ENCODE data around the gene STX17. TPM values are rescaled to one million over a fixed set of nuclear protein-coding genes. Genes with fewer than 3 reads are reported as not detected.

STX17 gene
- total RNA-seq, 4 donors from 2014 or later = 34.6 to 66.9 (median 43.3) TPM

- 89% methylated on average over 2 of the region's 2 CpGs for WGBS
- Histone ChIP-seq H3K27ac (no peak overlapping the region), H3K36me3 (no peaks in the 10 kb centered on the region), H3K9me3 (no peaks in the 10 kb centered on the region), H3K4me1 (no peaks in the 10 kb centered on the region), H3K4me3 (no peak overlapping the region), H3K27me3 (no peaks in the 10 kb centered on the region)
- TF ChIP-seq, protein P1, sequence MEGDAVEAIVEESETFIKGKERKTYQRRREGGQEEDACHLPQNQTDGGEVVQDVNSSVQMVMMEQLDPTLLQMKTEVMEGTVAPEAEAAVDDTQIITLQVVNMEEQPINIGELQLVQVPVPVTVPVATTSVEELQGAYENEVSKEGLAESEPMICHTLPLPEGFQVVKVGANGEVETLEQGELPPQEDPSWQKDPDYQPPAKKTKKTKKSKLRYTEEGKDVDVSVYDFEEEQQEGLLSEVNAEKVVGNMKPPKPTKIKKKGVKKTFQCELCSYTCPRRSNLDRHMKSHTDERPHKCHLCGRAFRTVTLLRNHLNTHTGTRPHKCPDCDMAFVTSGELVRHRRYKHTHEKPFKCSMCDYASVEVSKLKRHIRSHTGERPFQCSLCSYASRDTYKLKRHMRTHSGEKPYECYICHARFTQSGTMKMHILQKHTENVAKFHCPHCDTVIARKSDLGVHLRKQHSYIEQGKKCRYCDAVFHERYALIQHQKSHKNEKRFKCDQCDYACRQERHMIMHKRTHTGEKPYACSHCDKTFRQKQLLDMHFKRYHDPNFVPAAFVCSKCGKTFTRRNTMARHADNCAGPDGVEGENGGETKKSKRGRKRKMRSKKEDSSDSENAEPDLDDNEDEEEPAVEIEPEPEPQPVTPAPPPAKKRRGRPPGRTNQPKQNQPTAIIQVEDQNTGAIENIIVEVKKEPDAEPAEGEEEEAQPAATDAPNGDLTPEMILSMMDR (IDR thresholded peaks at IDR 0.05) = no peak
- TF ChIP-seq POLR2A (IDR thresholded peaks at IDR 0.05) (no peak), POLR2AphosphoS5 (IDR thresholded peaks at IDR 0.05) (no peak), EP300 (IDR thresholded peaks at IDR 0.05) (no peak)
- no peak for DNase-seq (ENCODE audit: low spot score in 2 of 2)
Measured at GRCh38 chr9:99863955-99864354, 42.5 kb upstream of the STX17 start.

DNA sequence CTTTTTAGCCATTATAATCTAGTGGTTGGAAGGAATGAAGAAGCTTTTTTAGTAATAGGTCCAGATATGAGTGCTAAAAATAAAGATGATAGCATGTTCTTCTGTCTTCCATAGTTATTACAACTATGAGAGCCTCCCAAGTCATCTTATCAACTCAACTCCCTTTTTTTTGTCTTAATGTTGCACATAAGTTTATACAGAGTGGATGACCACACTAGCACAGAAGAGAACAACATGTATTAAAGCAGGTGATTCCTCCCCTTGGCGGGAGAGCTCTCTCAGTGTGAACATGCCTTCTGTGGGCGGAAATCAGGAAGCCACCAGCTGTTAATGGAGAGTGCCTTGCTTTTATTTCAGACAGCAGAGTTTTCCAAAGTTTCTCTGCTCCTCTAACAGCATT, 40.1 kb upstream of the STX17 start:
- H3K4me3 ChIP-seq = no peak overlapping the region
- no peaks in the 10 kb centered on the region for H3K36me3 ChIP-seq
- H3K9me3 ChIP-seq = no peaks in the 10 kb centered on the region
- 71% methylated on average over 2 of the region's 2 CpGs for WGBS
- DNase-seq (ENCODE audit: low spot score in 2 of 2) = no peak
- no peaks in the 10 kb centered on the region for H3K4me1 ChIP-seq
- H3K27ac ChIP-seq = no peak overlapping the region
- TF ChIP-seq, protein P1 (IDR thresholded peaks at IDR 0.05) = no peak
- no peak for TF ChIP-seq EP300 (IDR thresholded peaks at IDR 0.05)
- no peak for TF ChIP-seq POLR2A (IDR thresholded peaks at IDR 0.05)
- no peak for TF ChIP-seq POLR2AphosphoS5 (IDR thresholded peaks at IDR 0.05)
- H3K27me3 ChIP-seq = no peaks in the 10 kb centered on the region

- no peak for DNase-seq (ENCODE audit: low spot score in 2 of 2)
Measured at GRCh38 chr9:99867536-99867935, 38.9 kb upstream of the STX17 start.

DNA sequence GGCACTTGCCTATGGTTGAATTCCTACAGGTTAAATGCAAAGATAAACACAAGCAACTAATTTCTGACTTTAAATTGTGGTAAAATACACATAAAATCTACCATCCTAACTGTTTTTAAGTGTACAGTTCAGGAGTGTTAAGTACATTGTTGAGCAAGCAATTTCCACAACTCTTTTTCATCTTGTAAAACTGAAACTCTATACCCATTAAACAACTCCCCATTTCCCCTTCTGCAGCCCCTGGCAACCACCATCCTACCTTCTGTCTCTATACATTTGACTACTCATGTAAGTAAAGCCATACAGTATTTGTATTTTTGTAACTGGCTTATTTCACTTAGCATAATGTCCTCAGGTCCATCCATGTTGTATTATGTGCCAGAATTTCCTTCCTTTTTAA, 38.5 kb upstream of the STX17 start:
- TF ChIP-seq POLR2AphosphoS5 (IDR thresholded peaks at IDR 0.05) (no peak), EP300 (IDR thresholded peaks at IDR 0.05) (no peak), POLR2A (IDR thresholded peaks at IDR 0.05) (no peak)
- TF ChIP-seq, protein P1 (IDR thresholded peaks at IDR 0.05) = no peak
- H3K4me3 ChIP-seq = no peak overlapping the region
- H3K27me3 ChIP-seq = no peaks in the 10 kb centered on the region
- H3K9me3 ChIP-seq = no peaks in the 10 kb centered on the region
- DNase-seq (ENCODE audit: low spot score in 2 of 2) = no peak
- no peaks in the 10 kb centered on the region for H3K36me3 ChIP-seq
- H3K27ac ChIP-seq = no peak overlapping the region
- no peaks in the 10 kb centered on the region for H3K4me1 ChIP-seq

More at GRCh38 chr9:99867536-99867935, 38.9 kb upstream of the STX17 start:
- no peaks in the 10 kb centered on the region for H3K36me3 ChIP-seq
- H3K27ac ChIP-seq = no peak overlapping the region
- H3K27me3 ChIP-seq = no peaks in the 10 kb centered on the region
- TF ChIP-seq POLR2A (IDR thresholded peaks at IDR 0.05) (no peak), POLR2AphosphoS5 (IDR thresholded peaks at IDR 0.05) (no peak), EP300 (IDR thresholded peaks at IDR 0.05) (no peak)
- TF ChIP-seq, protein P1 (IDR thresholded peaks at IDR 0.05) = no peak
- H3K9me3 ChIP-seq = no peaks in the 10 kb centered on the region
- 66% methylated on average over 3 of the region's 3 CpGs for WGBS
- no peak overlapping the region for H3K4me3 ChIP-seq
- no peaks in the 10 kb centered on the region for H3K4me1 ChIP-seq

DNA sequence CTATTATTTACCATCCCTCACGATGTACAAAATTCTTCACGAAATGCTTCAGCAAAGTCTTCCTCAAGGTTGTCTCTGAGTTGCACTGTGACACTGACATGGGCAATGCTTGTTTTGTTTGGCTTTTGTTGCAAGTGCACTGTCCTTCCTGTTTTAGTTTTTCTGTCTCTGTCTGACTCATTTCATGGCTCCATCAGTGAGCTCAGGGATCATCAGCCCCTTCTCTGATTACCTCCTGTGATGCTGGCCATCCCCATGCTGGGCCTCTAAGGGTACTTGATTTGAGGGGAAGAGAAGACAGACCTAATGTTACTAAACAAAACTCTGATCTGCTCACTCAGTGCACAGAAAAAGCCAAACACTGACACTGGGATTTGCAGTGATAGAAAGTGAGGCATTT, 37.6 kb upstream of the STX17 start:
- TF ChIP-seq EP300 (IDR thresholded peaks at IDR 0.05) = no peak
- TF ChIP-seq, protein P1 (IDR thresholded peaks at IDR 0.05) = no peak
- no peak for TF ChIP-seq POLR2AphosphoS5 (IDR thresholded peaks at IDR 0.05)
- TF ChIP-seq POLR2A (IDR thresholded peaks at IDR 0.05) = no peak
- Histone ChIP-seq H3K9me3 (no peaks in the 10 kb centered on the region), H3K4me1 (no peaks in the 10 kb centered on the region), H3K4me3 (no peak overlapping the region), H3K27me3 (no peaks in the 10 kb centered on the region), H3K36me3 (no peaks in the 10 kb centered on the region), H3K27ac (no peak overlapping the region)
- WGBS = 93% methylated on average over 2 of the region's 2 CpGs
- DNase-seq (ENCODE audit: low spot score in 2 of 2) = no peak
